Epithelial cell of esophagus (primary cell): Measurements from ENCODE around the gene MLKL.

Experiments
- DNase-seq: peaks from one replicate; pipeline ENCODE4 v3.0.0; 2010; ENCODE audit warnings: low read depth
- H3K4me3 ChIP-seq: 2 replicates; pipeline ENCODE4 v1.5.1; 2011; ENCODE audit warnings: mild to moderate bottlenecking, low read length, control low read depth
- CTCF ChIP-seq: IDR thresholded peaks from 2 replicates; pipeline ENCODE4 v1.5.1; 2011; ENCODE audit warnings: low read depth, mild to moderate bottlenecking, low read length, control low read depth, inconsistent platforms; ENCODE audit not compliant: insufficient read depth; ENCODE audit errors: missing control alignments

Gene MLKL

DNA sequence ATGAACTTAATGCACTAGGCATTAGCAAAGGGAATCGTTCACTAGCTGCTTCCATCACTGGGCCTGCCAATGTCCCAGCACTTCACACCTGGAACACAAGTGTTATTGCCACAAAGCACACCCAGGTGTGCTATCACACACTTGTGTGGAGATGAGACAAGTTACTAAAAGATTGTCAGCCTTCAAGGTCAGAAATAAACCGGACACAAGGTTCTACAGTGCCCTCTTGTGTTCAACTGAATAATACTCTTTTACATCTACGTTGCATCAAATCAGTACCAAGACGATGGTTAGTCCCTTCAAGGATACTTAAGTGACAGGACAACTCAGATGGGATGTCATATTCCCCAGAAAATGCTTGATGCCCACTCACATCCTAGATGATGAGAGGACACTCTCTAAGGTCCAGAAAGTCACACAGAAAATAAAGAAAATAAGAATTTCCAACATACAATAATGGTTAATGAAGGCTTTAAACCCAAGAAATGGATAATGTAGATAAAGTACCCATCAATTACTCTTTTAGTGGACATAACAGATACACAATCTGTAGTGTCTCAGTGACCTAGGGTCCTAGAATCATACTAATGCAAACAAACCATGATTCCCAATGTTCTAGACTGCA lies 77.3 kb downstream of the MLKL start:
- H3K4me3 ChIP-seq = no peak overlapping the region
- DNase-seq = peak; percentile 63
- TF ChIP-seq CTCF = peak; percentile 65

DNA sequence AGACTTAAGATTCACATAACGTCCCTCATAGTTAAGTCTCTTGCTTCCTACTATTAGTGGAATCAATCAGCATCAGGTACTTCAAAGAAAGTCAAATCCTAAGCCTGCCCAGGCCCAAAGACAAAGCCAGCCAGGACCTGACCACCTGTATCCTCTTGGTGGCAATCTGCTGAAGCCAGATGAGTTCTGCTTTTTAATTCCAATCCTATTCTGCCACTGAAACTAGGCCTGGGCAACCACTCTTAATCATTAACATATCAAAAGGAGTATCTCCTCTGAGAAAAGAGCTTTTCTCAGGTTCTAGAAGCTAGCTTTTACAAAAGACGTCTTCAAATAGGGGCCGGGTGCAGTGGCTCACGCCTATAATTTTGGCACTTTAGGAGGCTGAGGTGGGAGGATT lies 78.7 kb downstream of the MLKL start:
- no peak for DNase-seq
- TF ChIP-seq CTCF = no peak
- no peak overlapping the region for H3K4me3 ChIP-seq
